IMR-90 (cell line): ENCODE measurements around the gene DHCR7. TPM values are rescaled to one million over a fixed set of nuclear protein-coding genes. Genes with fewer than 3 reads are reported as not detected.

ENCODE experiments used
- ATAC-seq: fragments of 200-7000 bp; cut with Tn5 transposase; 2 replicates; pipeline ENCODE4 v1.9.1; 2020; ENCODE audit warnings: low read depth, mild to moderate bottlenecking, moderate library complexity
- BruUV-seq: library from RNA; stranded (reverse); fragments of 400-500 nt; replicated peaks from 2 replicates; lab custom pipeline; 2021; lab: Mats Ljungman, UMichigan
- CTCF ChIA-PET: fragments of 300-600 bp; formaldehyde crosslinking; extraction: SDS; loops from one replicate; lab custom pipeline; 2021; ENCODE audit warnings: antibody characterized with exemption; lab: Yijun Ruan, JAX
- POLR2A ChIA-PET: fragments of 300-600 bp; sonication (Branson Sonifier 250); formaldehyde crosslinking; loops from one replicate; lab custom pipeline; 2022; ENCODE audit warnings: antibody characterized with exemption; ENCODE audit not compliant: unreplicated experiment; lab: Charles Lee
- DNase-seq: peaks from one replicate; pipeline ENCODE4 v3.0.0; 2013
- H2AFZ ChIP-seq: replicated peaks from 2 replicates; pipeline ENCODE3; 2013; ENCODE audit warnings: low read length, mild to moderate bottlenecking; ENCODE audit not compliant: poor library complexity
- H2AK5ac ChIP-seq: 2 replicates; pipeline ENCODE4 v1.6.1; 2013; ENCODE audit warnings: low read depth, low read length, inconsistent platforms
- H2AK9ac ChIP-seq: replicated peaks from 2 replicates; pipeline ENCODE3; 2013; ENCODE audit warnings: mild to moderate bottlenecking, low read depth, low read length, moderate library complexity; ENCODE audit not compliant: poor library complexity
- H2BK120ac ChIP-seq: 2 replicates; pipeline ENCODE4 v1.6.1; 2013; ENCODE audit warnings: low read depth, low read length, inconsistent platforms
- H2BK15ac ChIP-seq: 3 replicates; pipeline ENCODE4 v1.6.1; 2013; ENCODE audit warnings: low read depth, low read length, inconsistent platforms
- H2BK20ac ChIP-seq: 2 replicates; pipeline ENCODE4 v1.6.1; 2013; ENCODE audit warnings: low read depth, mild to moderate bottlenecking, inconsistent platforms, low read length, moderate library complexity
- H2BK5ac ChIP-seq: 2 replicates; pipeline ENCODE4 v1.6.1; 2013; ENCODE audit warnings: mild to moderate bottlenecking, low read depth, low read length, inconsistent platforms; ENCODE audit not compliant: poor library complexity, severe bottlenecking
- H3K14ac ChIP-seq: replicated peaks from 2 replicates; pipeline ENCODE4 v1.6.1; 2013; ENCODE audit warnings: low read depth, low read length, inconsistent platforms
- H3K18ac ChIP-seq: 2 replicates; pipeline ENCODE4 v1.6.1; 2013; ENCODE audit warnings: low read depth, low read length, control low read depth
- H3K23ac ChIP-seq: 2 replicates; pipeline ENCODE4 v1.6.1; 2013; ENCODE audit warnings: low read depth, low read length, inconsistent platforms
- H3K27ac ChIP-seq: 2 replicates; pipeline ENCODE4 v1.5.1; 2013; ENCODE audit warnings: mild to moderate bottlenecking, control low read depth, low read length; ENCODE audit not compliant: insufficient read depth
- H3K27me3 ChIP-seq: 2 replicates; pipeline ENCODE4 v1.6.1; 2013; ENCODE audit warnings: low read length; ENCODE audit not compliant: control insufficient read depth, insufficient read depth
- H3K36me3 ChIP-seq: 2 replicates; pipeline ENCODE4 v1.6.1; 2013; ENCODE audit warnings: low read length, mixed read lengths; ENCODE audit not compliant: control insufficient read depth, insufficient read depth
- H3K4ac ChIP-seq: 2 replicates; pipeline ENCODE4 v1.6.1; 2013; ENCODE audit warnings: low read depth, low read length, inconsistent platforms
- H3K4me1 ChIP-seq: 2 replicates; pipeline ENCODE4 v1.6.1; 2013; ENCODE audit warnings: low read length, mixed read lengths; ENCODE audit not compliant: control insufficient read depth, insufficient read depth
- H3K4me2 ChIP-seq: 2 replicates; pipeline ENCODE4 v1.6.1; 2013; ENCODE audit warnings: low read depth, mild to moderate bottlenecking, control low read depth, low read length, moderate library complexity
- H3K4me3 ChIP-seq: 2 replicates; pipeline ENCODE4 v1.5.1; 2013; ENCODE audit warnings: low read depth, mild to moderate bottlenecking, control low read depth, low read length, moderate library complexity; ENCODE audit not compliant: insufficient read depth
- H3K56ac ChIP-seq: 2 replicates; pipeline ENCODE4 v1.6.1; 2013; ENCODE audit warnings: low read length, inconsistent platforms; ENCODE audit not compliant: insufficient read depth; ENCODE audit errors: extremely low read depth
- H3K79me1 ChIP-seq, 2 experiments: 2 replicates each; pipeline ENCODE4 v1.6.1; 2013; ENCODE audit warnings: low read length in 2 of 2, inconsistent platforms in 1 of 2, low read depth in 1 of 2
- H3K9ac ChIP-seq: 2 replicates; pipeline ENCODE4 v1.6.1; 2013; ENCODE audit warnings: low read depth, low read length, control low read depth
- H3K9me1 ChIP-seq: 2 replicates; pipeline ENCODE4 v1.6.1; 2013; ENCODE audit warnings: low read length, inconsistent platforms; ENCODE audit not compliant: insufficient read depth
- H3K9me3 ChIP-seq: 2 replicates; pipeline ENCODE4 v1.6.1; 2013; ENCODE audit warnings: low read length; ENCODE audit not compliant: control insufficient read depth, insufficient read depth
- H4K20me1 ChIP-seq: 2 replicates; pipeline ENCODE4 v1.6.1; 2013; ENCODE audit warnings: low read length, inconsistent platforms; ENCODE audit not compliant: insufficient read depth
- H4K5ac ChIP-seq: 2 replicates; pipeline ENCODE4 v1.6.1; 2013; ENCODE audit warnings: mild to moderate bottlenecking, low read depth, low read length, control low read depth
- H4K8ac ChIP-seq, 2 experiments: 2 replicates each; pipeline ENCODE4 v1.6.1; 2013; ENCODE audit warnings: low read depth in 2 of 2, low read length in 2 of 2, control low read depth in 1 of 2, inconsistent platforms in 1 of 2
- H4K91ac ChIP-seq: 2 replicates; pipeline ENCODE4 v1.6.1; 2013; ENCODE audit warnings: low read depth, low read length, inconsistent platforms; ENCODE audit not compliant: insufficient read depth
- CHD1 ChIP-seq: IDR thresholded peaks from 2 replicates; pipeline ENCODE4 v1.6.1; 2012; ENCODE audit warnings: low read depth, low read length, improper control_type of control experiment
- CTCF ChIP-seq: conservative IDR thresholded peaks from 2 replicates; pipeline ENCODE4 v1.5.1; 2012; ENCODE audit warnings: mild to moderate bottlenecking, low read depth, low read length, improper control_type of control experiment
- ELK1 ChIP-seq: fragments of 150-350 bp; IDR thresholded peaks from 2 replicates; pipeline ENCODE4 v1.6.1; 2016; ENCODE audit warnings: low read depth, mild to moderate bottlenecking, low read length, moderate library complexity, borderline replicate concordance
- MAZ ChIP-seq: IDR thresholded peaks from 2 replicates; pipeline ENCODE4 v1.6.1; 2012; ENCODE audit warnings: low read depth, mild to moderate bottlenecking, low read length, improper control_type of control experiment, moderate library complexity, borderline replicate concordance
- NFE2L2 ChIP-seq: fragments of 150-350 bp; IDR thresholded peaks from 2 replicates; pipeline ENCODE4 v1.6.1; 2016; ENCODE audit warnings: low read depth, mild to moderate bottlenecking, low read length
- RAD21 ChIP-seq: IDR thresholded peaks from 2 replicates; pipeline ENCODE4 v1.6.1; 2012; ENCODE audit warnings: low read length, improper control_type of control experiment
- RCOR1 ChIP-seq: IDR thresholded peaks from 2 replicates; pipeline ENCODE4 v1.6.1; 2012; ENCODE audit warnings: mild to moderate bottlenecking, low read length, improper control_type of control experiment; ENCODE audit not compliant: insufficient replicate concordance
- WGBS, 2 experiments: methylation state at CpG; one replicate each; pipeline versions ENCODE4 v1.1.5 to v1.1.7; 2013; ENCODE audit warnings: missing lambda C conversion rate in 2 of 2; ENCODE audit not compliant: insufficient read length in 1 of 2; ENCODE audit errors: extremely low coverage in 2 of 2; 5-methylcytosine and 5-hydroxymethylcytosine counted together
- dilution Hi-C: fragments of 300-500 bp; cut with HindIII; formaldehyde crosslinking; loops from one replicate; pipeline ENCODE4 v1.14.3; 2018; ENCODE audit warnings: low sequenced_read_pairs; ENCODE audit not compliant: unreplicated experiment
- in situ Hi-C: fragments of 300-500 bp; cut with MboI; formaldehyde crosslinking; loops from 3 replicates; pipeline ENCODE4 v1.14.3; 2019; ENCODE audit warnings: low sequenced_read_pairs, inconsistent platforms, mixed read lengths
- intact Hi-C: fragments of 100-400 bp; cut with micrococcal nuclease; formaldehyde crosslinking; loops from 2 replicates; pipeline ENCODE4 v1.10.0; 2022
- polyA plus RNA-seq, 3 experiments: library from polyadenylated mRNA; depleted of rRNA; stranded (reverse); fragments of >200 nt; gene quantifications; 2 replicates each; pipeline ENCODE4 v1.2.3, GENCODE V29; 2012; ENCODE audit warnings: low replicate concordance in 1 of 3
- total RNA-seq: library from RNA; depleted of rRNA; stranded (reverse); fragments of >200 nt; gene quantifications from 2 replicates; pipeline ENCODE4 v1.2.3, GENCODE V29; 2012
- TF ChIP-seq, protein P1 (sequence below): fragments of 150-350 bp; IDR thresholded peaks from 2 replicates; pipeline ENCODE4 v1.6.1; 2017; ENCODE audit warnings: mild to moderate bottlenecking, antibody characterized with exemption, low read length, low read depth

DHCR7 gene
- total and polyA plus RNA-seq, 2 of the 4 experiments (the other 2 are of a cell fraction): 22.0 to 43.3 TPM

GRCh38 chr11:71474141-71474770 lies 26.1 kb upstream of the DHCR7 start:
- dilution Hi-C loops: no loop called here
- no TSS peak for BruUV-seq

More at GRCh38 chr11:71474141-71474770, 26.1 kb upstream of the DHCR7 start:
- Histone ChIP-seq H3K23ac (no peak overlapping the region), H3K27ac (no peak overlapping the region), H3K4ac (no peak overlapping the region), H4K20me1 (no peaks in the 10 kb centered on the region), H3K9me3 (no peaks in the 10 kb centered on the region), H4K8ac (no peak overlapping the region), H3K9me1 (peaks cover 7% of the 10 kb centered on the region; the same call in 1 of the 2 replicates), H2AK5ac (no peak overlapping the region), H3K56ac (no peak overlapping the region), H3K4me2 (no peak overlapping the region), H3K18ac (no peak overlapping the region), H3K36me3 (peaks cover 71% of the 10 kb centered on the region), H2BK20ac (no peak overlapping the region), H4K5ac (no peak overlapping the region), H3K79me1 (no peaks in the 10 kb centered on the region), H2AFZ (no peak overlapping the region), H3K4me3 (no peak overlapping the region), H4K91ac (no peak overlapping the region), H3K14ac (no peak overlapping the region), H3K9ac (no peak overlapping the region), H2BK120ac (no peak overlapping the region), H3K4me1 (no peaks in the 10 kb centered on the region), H2AK9ac (no peak overlapping the region), H2BK15ac (no peak overlapping the region), H3K27me3 (no peaks in the 10 kb centered on the region), H2BK5ac (no peak overlapping the region)
- in situ Hi-C loops: no loop called here
- TF ChIP-seq CTCF: no peak
- no peak for TF ChIP-seq MAZ
- no peak for TF ChIP-seq ELK1
- no peak for TF ChIP-seq NFE2L2
- TF ChIP-seq RCOR1: no peak
- no peak for TF ChIP-seq RAD21
- no peak for TF ChIP-seq CHD1
- TF ChIP-seq, protein P1, sequence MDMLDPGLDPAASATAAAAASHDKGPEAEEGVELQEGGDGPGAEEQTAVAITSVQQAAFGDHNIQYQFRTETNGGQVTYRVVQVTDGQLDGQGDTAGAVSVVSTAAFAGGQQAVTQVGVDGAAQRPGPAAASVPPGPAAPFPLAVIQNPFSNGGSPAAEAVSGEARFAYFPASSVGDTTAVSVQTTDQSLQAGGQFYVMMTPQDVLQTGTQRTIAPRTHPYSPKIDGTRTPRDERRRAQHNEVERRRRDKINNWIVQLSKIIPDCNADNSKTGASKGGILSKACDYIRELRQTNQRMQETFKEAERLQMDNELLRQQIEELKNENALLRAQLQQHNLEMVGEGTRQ: no peak
- 92% methylated on average over 6 of the region's 27 CpGs; no CpG with 5 or more reads in 1 of the 2 experiments for WGBS, 2 experiments
- no peak for DNase-seq
- POLR2A ChIA-PET: no interaction called here
- no peak for ATAC-seq
- CTCF ChIA-PET: no interaction called here
- intact Hi-C loops: no loop called here
